Left renal cortex interstitium (tissue), 4 donors: ENCODE data around the gene RBBP8NL. TPM values are rescaled to one million over a fixed set of nuclear protein-coding genes. Genes with fewer than 3 reads are reported as not detected.

Experiments
- DNase-seq, 4 donors: peaks; one replicate each; pipeline ENCODE4 v3.0.0-alpha.2; 2013; ENCODE audit warnings: low read depth in 4 of 4, low spot score in 2 of 4, missing footprints in 1 of 4
- polyA plus RNA-seq, 4 donors: library from polyadenylated mRNA; unstranded; fragments of 120-200 nt; gene quantifications; one replicate each; pipeline ENCODE4 v1.2.1, GENCODE V29; 2013; ENCODE audit not compliant: insufficient read length in 4 of 4

Gene RBBP8NL
- polyA plus RNA-seq, 4 donors: 1.6 to 3.0 (median 2.0) TPM

GRCh38 chr20:62463651-62464424 lies 36.5 kb upstream of the RBBP8NL start:
- no peak for DNase-seq

DNA sequence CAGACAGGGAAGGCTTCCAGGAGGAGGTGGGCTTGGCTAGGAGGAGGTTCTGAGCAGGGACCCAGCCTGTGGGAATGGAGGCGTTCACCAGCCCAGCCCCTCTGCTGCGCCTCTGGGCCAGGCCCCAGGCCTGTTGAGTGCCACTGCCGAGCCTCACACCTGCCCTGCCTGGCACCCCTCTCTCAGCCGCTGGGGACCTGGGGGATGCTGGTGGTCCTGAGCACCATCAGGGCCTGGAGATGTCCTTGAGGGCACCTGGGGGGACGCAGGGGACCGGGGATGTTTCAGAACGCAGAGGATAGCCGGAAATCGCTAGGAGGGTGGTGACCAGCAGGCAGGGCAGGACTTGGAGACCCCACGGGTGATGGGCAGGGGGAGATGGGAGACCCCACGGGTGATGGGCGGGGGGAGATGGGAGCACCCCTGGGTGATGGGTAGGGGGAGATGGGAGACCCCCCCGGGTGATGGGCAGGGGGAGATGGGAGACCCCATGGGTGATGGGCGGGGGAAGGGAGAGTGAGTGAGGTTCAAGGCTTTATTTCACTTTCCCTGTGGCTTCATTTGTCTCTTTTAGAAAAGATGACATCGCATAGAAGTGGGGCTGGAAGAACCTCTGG lies 35.7 kb upstream of the RBBP8NL start:
- no peak for DNase-seq

GRCh38 chr20:62461834-62462233 lies 34.5 kb upstream of the RBBP8NL start:
- no peak for DNase-seq

GRCh38 chr20:62461157-62461556 lies 33.8 kb upstream of the RBBP8NL start:
- no peak for DNase-seq

- DNase-seq: no peak
These were observed 33.3 kb upstream of the RBBP8NL start for GRCh38 chr20:62460678-62461077.

DNA sequence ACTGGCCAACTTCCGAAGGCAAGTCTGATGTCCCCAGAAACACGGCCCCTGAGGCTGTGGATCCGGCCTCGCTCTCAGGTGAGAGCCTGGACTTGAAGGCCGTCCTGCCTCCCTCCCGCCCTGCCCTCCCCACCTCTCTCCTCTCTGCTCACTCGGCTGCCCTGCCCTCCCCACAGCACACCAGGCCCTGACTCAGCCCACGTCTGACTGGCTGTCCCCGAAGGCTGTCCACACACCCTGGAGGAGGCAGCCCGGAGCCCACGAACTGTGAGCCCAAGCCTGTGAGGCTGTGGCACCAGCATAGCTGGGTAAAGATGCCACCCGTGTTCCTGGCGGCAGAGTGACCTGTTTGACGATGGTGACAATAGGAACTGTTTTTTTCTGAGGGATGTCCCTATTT lies 32.1 kb upstream of the RBBP8NL start:
- no peak for DNase-seq

- DNase-seq: no peak
These were observed 31.2 kb upstream of the RBBP8NL start for GRCh38 chr20:62458275-62459251.

- no peak for DNase-seq
These were observed 30.5 kb upstream of the RBBP8NL start for GRCh38 chr20:62457831-62458230.

DNA sequence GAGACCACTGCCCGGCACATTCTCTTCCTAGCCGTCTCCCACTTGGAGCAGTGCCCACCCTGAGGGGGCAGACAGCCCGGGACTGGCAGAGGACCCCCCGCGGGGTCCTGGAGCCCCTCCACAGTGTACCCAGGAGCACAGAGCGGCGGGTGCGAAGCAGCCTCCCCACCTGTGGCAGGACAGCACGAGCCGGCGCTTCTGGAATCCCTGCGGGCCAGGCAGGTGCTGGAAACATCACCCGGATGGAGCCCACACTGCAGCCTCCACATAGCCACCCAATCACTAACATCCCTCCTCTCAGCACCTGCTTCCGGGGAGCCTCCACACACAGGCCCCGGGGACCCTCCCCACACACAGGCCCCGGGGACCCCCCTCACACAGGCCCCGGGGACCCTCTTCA lies 29.8 kb upstream of the RBBP8NL start:
- DNase-seq: no peak

DNA sequence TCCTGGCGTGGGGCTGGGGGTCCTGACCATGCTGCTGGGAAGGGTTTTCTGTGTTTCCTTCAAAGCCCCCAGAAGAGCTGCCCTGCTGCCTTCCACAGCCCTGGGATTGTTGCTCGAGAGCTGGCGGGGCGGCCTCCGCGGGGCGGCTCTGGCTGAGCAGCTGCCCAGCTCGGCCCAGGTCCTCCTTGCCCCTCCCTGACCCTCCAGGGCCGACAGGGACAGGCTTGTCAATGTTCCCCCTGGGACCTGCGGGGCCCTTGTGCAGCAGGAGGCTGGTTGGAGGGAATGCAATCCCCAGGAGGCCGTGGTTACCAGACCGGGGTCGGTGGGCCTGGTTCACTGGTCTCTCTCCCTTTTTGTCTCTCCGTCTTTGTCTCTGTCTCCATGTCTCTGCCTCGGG lies 28.6 kb upstream of the RBBP8NL start:
- DNase-seq: no peak

DNA sequence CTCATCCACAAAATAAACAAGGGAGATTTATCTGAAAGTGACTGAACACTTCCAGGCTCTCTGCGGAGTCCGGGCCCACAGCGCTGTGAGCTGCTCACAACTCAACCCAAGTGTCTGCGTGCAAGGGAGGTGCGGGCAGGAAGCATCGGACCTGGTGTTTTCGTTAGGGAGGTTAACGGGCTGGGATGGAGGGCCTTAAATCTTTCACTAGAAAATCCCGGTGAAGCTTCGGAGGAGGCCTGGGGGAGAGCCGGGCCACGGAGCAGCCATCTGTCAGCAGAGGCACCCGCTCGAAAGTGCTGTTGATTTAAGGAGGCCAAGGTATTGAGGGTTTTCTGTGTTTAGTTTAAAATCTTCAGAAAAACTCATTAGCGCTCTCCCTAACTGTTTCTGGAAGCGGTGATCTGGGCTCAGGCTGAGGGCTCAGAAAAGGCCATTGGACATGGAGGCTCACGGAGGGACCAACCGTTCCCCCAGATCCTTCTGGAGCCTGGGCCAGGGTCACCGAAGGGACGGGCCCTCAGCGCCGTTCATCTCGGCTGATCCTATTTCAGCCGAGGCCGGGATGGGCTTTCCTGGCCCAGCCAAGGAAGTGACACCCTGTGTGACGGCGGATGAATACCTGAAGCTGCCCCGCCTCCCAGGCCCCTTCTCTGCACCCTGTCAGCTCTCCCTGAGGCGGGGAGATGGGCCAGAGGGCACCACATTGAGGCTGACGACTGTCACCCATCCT lies 27.7 kb upstream of the RBBP8NL start:
- DNase-seq: no peak

DNA sequence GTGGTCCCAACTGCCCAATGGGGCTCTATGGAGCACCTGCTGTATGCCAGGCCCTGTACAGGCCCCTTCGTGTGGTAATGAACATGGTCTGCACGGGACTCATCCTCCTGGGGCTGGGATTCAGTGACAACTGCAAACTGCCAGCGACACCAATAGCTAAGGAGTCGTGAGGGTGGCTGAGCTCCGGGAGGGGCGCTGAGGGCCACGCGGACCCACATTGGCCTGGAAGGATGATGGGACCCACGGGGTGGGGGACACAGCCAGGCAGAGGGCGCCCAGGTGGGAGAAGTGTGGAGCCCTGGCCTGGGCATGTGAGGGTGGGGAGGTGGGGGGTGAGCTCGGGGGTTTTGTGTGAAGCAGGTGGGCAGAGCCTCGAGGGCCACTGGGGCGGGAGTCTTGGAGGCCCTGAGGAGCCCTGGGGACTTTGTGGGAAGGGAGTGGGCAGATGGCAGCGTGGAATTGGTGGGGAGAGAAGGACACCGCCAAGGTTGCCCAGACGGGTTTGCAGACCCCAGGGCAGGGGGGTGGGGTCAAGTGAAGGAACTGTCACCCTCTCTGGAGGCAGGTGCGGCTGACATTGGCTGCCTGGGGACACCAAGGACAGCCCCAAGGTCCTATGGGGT lies 26.0 kb upstream of the RBBP8NL start:
- DNase-seq: no peak

- no peak for DNase-seq
These were observed 25.2 kb upstream of the RBBP8NL start for GRCh38 chr20:62452475-62453095.

- no peak for DNase-seq
These were observed 24.6 kb upstream of the RBBP8NL start for GRCh38 chr20:62451970-62452369.

- DNase-seq: no peak
These were observed 23.9 kb upstream of the RBBP8NL start for GRCh38 chr20:62451156-62451767.

DNA sequence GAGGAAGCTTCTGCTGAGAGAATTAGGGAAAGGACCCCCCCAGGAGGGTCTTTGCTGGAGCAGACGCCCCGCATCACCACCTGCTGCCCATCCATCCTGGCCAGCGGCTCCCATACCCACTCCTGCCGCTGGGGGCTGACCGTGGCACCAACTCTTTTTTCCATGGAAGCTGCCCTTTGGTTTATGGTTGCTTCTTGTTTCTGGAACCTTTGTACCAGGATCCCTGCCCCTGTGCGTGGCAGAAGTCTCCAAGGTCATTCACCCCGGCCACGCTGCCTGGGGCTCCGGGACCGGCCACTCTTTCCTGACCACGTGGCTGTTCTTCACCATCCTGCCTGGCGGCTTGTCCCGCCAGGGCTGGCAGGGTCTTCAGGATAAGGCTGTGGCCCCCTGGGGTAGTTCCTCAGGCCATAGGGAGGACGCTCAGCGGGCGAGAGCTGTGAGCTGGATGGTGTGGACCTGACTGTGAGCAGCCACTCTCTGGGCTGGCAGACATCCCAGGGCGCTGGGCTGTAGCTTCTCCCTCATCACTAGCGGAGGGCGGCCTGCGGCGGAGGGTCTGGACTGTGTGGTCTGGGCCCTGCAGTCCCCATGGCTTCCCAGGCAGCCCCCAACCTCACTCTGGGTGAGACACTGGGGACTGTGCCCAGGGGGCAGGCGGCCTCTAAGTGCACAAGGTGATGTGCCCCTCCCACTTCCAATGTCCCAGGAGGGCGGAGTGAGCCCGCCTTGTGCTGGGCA lies 22.8 kb upstream of the RBBP8NL start:
- no peak for DNase-seq

DNA sequence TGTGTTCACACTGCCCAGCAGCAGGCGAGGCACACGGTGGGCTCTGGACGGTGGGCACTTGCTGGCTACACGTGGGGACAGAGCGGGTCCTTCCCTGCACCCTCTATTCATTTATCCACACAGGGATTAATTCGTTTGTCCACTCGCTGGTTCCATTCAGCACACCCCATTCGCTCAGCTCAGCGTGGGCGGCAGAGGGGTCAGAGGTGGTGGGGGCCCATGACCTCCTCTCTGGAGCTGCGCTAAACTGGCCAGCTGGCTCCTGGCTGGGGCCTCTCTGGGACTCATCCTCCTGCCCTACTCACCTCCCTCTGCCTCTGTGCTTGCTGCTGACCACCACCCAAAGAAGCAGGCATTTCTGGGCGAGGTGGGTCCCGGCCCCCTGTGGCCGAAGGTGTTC lies 21.4 kb upstream of the RBBP8NL start:
- no peak for DNase-seq

DNA sequence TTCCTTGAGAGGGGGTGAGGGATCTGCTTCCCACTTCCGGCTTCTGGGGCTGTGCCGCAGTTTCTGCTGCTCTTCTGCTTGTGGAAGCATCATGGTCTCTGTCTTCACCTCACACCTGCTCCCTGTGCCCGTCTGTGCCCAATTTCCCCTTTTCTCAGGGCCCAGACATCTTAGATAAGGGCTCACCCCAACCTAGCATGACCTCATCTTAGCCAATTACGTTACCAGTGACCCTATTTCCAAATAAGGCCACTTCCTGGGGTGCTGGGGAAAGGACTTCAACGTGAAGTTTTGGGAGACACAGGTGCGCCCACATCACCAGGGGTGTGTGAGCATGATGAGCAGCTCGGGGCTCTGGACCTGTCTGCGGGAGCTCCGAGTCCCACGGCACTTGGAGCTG lies 20.7 kb upstream of the RBBP8NL start:
- no peak for DNase-seq
